Fibroblast of skin of scalp (primary cell): ENCODE measurements around the gene NOCT.
"Not testable (repeated sequence)": the region's sequence is repeated elsewhere in the genome, so short reads cannot be mapped to it uniquely, and the experiment has no call there.

Experiments used
- DNase-seq: peaks from one replicate; pipeline ENCODE4 v3.0.0-alpha.2; 2013

Gene NOCT

DNA sequence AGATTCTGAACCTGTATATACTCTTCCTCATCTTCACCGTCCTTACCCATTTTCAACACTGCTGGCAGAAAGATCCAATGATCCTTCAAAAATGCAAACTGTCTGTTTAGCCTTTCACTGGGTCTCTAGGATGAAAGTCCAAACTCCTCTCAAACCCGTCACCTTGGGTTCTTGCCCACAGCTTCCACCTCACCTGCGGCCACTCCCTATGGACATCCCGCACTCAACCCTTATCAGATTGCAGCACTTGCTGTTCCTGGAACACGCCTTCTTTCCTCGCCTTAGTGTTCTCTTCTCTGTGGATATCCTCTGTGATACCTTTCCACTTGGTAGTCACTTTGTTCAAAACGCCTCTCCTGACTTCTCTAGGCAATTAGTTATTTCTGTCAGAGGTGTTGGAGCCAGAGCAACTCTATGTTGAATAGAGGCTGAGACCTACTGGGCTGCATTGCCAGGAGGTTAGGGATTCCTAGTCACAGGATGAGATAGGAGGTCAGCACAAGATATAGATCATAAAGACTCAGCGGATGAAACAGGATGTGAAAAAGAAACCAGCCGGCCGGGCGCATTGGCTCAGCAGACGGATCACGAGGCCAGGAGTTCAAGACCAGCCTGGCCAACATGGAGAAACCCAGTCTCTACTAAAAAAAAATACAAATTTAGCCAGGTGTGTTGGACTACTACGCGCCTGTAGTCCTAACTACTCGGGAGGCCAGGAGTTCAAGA, 4.2 kb upstream of the NOCT start:
- DNase-seq: no peak

- peak; percentile 95 for DNase-seq
These were observed 961 bp upstream of the NOCT start for GRCh38 chr4:139014371-139015268.

GRCh38 chr4:139015948-139016471, 429 bp downstream of the NOCT start:
- peak; percentile 16 for DNase-seq

DNA sequence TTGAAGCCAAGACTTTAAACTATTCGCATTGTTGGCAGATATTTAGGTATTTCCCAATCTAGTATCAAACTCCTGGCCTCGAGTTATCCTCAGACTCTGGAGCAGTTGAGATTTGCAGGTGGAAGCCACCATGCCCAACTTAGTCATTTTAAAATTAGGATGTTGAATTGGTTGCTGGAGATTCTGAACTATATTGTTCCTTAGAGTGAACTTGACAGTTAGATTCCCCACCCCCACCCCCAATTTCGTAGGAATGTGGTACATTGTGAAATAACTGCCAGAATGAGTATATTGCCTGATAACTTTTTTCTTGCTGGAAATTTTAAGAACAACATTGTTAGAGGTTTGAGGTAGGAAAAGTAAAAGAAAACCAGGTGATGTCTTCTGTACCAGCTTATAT, 2.3 kb downstream of the NOCT start:
- peak; percentile 29 for DNase-seq

- DNase-seq: no peak
These were observed 2.9 kb downstream of the NOCT start for GRCh38 chr4:139018501-139018900.

GRCh38 chr4:139018971-139019758, 3.6 kb downstream of the NOCT start:
- peak; percentile 77 for DNase-seq

DNA sequence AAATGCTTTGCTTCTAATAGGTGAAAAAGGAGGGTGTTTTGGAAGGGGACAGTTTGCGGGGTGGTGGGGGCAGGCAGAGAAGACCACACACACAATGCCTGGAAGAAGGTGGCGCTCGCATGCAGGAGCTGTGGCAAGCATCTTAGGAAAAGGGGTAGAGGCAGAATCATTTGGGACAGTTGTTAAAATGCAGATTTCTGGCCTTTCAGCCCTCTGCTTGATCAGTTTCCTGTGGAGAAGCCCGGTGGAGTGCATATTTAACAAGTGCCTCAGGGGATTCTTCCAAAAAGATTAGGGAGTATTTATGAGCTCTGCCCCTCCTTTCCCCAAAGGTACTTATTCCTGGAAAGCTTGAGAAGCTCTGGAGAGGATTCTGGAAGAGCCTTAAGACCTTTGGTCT, 4.8 kb downstream of the NOCT start:
- DNase-seq: no peak

DNA sequence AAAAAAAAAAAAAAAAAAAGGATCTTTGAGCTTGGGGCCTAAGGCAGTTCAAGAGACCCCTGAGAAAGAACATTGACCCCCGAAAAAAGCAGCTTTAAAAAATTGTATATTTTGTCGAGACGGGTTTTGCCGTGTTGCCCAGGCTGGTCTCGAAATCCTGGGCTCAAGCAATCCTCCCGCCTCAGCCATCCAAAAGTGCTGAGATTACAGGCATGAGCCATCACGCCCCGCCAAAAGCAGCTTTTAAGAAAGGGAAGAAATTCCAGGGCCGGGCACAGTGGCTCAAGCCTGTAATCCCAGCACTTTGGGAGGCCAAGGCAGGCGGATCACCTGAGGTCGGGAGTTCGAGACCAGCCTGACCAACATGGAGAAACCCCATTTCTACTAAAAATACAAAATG, 5.5 kb downstream of the NOCT start:
- DNase-seq: not testable (repeated sequence)

DNA sequence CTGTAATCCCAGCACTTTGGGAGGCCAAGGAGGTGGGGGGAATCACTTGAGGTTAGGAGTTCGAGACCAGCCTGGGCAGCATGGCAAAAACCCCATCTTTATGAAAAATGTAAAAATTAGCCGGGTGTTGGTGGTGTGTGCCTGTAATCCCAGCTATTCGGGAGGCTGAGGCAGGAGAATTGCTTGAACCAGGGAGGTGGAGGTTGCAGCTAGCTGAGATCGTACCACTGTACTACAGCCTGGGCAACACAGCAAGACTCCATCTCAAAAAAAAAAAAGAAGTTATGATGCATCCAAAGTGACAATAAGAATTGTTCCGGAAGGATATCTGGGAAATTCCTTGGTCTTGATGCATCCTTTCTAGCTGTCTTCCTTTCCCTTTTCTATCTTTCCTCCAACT, 7.3 kb downstream of the NOCT start:
- no peak for DNase-seq

DNA sequence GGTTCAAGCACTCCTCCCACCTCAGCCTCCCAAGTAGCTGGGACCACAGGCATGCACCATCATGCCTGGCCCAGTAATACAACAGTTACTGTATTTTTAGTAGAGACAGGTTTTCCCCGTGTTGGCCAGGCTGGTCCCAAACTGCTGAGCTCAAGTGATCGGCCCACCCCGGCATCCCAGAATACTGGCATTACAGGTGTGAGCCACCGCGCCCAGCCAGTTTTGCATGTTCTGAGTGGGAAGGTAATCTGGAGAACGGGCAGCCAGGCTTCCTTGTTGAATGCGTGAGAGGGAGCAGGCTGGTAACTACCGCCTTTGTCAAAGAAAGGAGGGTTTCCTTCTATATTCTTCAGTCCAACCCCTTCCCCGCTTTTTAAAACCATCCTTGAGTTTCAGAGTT, 9.1 kb downstream of the NOCT start:
- DNase-seq: no peak

- peak; percentile 9 for DNase-seq
These were observed 10.3 kb downstream of the NOCT start for GRCh38 chr4:139025841-139026240.

- no peak for DNase-seq
These were observed 12.2 kb downstream of the NOCT start for GRCh38 chr4:139027776-139028175.

- no peak for DNase-seq
These were observed 12.6 kb downstream of the NOCT start for GRCh38 chr4:139028191-139028661.

DNA sequence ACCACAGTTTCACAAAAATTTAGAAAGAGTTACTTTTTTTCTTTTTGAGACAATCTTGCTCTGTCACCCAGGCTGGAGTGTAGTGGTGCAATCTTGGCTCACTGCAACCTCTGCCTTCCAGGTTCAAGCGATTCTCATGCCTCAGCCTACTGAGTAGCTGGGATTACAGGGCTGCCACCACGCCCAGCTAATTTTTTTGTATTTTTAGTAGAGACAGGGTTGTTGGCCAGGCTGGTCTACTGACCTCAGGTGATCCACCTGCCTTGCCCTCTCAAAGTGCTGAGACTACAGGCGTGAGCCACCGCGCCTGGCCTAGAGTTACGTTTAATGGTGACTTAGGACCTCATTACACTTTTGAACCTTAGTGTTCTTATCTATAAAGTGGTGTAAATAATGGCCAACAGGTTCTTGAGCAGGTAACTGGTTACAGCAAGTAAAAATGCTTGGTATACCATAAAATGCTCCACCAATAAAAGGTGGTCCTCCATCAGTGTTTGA, 14.3 kb downstream of the NOCT start:
- DNase-seq: not testable (repeated sequence)

DNA sequence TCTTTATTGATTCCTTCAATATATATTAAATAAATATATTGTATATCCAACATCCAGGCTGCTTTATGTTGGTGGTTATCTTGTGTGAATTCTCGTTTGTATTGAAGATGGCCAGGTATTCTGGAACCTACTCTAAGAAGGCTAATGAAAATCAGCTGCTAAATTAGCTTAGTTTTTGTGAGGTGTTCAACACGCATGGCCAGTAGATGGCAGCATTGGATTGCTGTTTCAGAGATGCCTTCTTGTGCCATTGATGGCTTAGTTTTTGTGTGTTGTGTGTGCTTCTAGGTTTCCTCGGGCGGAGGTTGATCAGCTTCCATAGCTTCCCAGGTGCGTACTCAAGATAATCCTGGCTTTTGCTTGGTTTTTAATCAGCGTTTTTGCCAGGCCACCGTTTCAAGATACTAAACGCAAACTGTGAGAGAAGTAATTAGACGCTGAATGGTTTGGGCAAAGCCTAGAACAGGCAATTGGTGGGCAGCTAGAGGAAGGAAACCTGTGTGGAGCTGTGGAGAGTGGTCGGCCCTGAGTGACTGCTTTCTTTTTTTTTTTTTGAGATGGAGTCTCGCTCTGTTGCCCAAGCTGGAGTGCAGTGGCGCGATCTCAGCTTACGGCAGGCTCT, 15.1 kb downstream of the NOCT start:
- peak; percentile 81 for DNase-seq

DNA sequence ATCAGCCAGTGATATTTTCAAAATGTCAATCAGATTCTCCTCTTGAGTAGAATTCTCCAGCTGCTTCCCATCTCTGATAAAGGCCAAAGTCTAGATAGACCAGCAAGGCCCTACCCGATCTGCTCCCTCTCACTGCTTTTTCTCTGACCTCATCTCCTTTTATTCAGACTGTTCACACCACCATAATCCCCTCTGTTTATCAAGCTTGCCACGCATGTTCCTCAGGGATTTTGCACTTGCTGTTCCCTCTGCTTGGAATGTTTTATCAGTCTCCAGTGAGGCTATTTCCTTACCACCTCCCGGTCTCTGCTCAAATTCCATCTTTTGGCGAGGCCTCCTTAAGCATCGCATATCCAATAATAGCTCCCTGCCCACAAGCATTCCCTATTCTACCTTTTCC, 20.1 kb downstream of the NOCT start:
- DNase-seq: no peak

DNA sequence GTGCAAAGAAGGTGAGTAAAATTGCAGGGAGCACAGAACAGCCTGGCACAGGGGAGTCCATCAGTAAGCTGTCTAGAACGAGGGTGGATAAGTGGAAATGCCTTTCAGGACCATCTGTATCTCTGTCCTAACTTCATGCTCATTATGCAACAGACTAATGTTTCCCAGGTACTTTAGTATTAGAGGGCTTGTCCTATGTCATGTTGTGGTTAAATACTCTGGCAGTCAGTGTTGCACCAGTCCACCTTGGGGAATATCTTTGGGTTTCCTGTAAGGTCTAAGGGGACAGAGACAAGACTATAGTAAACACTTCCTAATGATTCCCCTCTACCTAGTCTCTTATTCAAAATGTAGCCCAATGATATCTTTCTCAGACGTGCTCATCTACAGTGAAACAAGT, 21.3 kb downstream of the NOCT start:
- DNase-seq: no peak

GRCh38 chr4:139038874-139039443, 23.4 kb downstream of the NOCT start:
- no peak for DNase-seq

- DNase-seq: no peak
These were observed 27.4 kb downstream of the NOCT start for GRCh38 chr4:139042981-139043460.

- DNase-seq: no peak
These were observed 28.7 kb downstream of the NOCT start for GRCh38 chr4:139044291-139044690.

- no peak for DNase-seq
These were observed 32.4 kb downstream of the NOCT start for GRCh38 chr4:139048026-139048425.
